GM06990 (cell line): ENCODE measurements around the gene SHE.

ENCODE experiments used
- DNase-seq: peaks from one replicate; pipeline ENCODE4 v3.0.0-alpha.2; 2011; ENCODE audit not compliant: insufficient read length; ENCODE audit errors: extremely low read depth
- H3K27me3 ChIP-seq: replicated peaks from 2 replicates; pipeline ENCODE4 v1.6.0; 2011; ENCODE audit warnings: low read length; ENCODE audit not compliant: control insufficient read depth, insufficient read depth
- H3K36me3 ChIP-seq: 2 replicates; pipeline ENCODE4 v1.5.1; 2011; ENCODE audit warnings: low read length; ENCODE audit not compliant: control insufficient read depth, insufficient read depth
- H3K4me3 ChIP-seq: replicated peaks from 2 replicates; pipeline ENCODE4 v1.5.1; 2011; ENCODE audit warnings: low read depth, mild to moderate bottlenecking, control low read depth, low read length
- TF ChIP-seq, protein P1 (sequence below): IDR thresholded peaks from 2 replicates; pipeline ENCODE4 v1.5.1; 2011; ENCODE audit warnings: low read length, control low read depth, mild to moderate bottlenecking, inconsistent platforms; ENCODE audit not compliant: insufficient read depth, poor library complexity, severe bottlenecking

The SHE gene

DNA sequence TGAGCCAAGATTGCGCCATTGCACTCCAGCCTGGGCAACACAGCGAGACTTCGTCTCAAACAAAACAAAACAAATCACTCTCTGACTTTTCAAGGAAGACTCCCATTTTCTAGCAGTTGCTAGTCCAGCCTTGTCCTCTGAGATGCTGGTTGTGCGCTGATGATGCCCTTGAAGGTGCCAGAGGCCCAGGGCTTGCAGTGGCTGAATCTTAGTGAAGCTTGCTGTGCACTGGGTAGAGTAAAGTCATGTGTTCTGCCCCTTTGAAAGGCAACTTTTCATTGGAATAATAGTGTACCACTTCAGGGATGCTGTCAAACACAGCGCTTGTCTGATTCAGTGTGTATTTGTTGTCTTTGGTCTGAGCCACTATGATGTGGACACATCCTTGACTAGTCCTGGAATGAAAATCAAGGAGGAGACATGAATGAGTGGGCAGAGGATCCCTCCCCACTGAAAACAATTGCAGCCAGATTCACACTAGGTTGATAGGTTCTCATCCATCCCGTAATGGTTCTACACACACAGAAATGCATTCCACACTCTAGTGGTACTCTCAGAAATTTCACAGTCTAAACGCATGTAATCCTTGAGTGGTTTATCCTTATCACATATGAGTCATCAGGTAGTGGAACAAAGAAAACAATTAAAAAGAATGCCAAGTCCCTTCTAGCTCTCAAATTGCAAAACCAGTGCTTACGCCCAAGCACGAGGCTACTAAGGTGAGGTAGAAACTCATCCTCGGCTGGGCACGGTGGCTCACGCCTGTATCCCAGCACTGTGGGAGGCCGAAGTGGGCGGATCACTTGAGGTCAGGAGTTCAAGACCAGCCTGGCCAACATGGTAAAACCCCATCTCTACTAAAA is 18.0 kb downstream of the SHE start:
- Histone ChIP-seq H3K4me3 (no peak overlapping the region), H3K27me3 (no peaks in the 10 kb centered on the region; the same call in 1 of the 2 replicates), H3K36me3 (no peaks in the 10 kb centered on the region)
- no peak for DNase-seq
- TF ChIP-seq, protein P1, sequence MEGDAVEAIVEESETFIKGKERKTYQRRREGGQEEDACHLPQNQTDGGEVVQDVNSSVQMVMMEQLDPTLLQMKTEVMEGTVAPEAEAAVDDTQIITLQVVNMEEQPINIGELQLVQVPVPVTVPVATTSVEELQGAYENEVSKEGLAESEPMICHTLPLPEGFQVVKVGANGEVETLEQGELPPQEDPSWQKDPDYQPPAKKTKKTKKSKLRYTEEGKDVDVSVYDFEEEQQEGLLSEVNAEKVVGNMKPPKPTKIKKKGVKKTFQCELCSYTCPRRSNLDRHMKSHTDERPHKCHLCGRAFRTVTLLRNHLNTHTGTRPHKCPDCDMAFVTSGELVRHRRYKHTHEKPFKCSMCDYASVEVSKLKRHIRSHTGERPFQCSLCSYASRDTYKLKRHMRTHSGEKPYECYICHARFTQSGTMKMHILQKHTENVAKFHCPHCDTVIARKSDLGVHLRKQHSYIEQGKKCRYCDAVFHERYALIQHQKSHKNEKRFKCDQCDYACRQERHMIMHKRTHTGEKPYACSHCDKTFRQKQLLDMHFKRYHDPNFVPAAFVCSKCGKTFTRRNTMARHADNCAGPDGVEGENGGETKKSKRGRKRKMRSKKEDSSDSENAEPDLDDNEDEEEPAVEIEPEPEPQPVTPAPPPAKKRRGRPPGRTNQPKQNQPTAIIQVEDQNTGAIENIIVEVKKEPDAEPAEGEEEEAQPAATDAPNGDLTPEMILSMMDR = no peak

DNA sequence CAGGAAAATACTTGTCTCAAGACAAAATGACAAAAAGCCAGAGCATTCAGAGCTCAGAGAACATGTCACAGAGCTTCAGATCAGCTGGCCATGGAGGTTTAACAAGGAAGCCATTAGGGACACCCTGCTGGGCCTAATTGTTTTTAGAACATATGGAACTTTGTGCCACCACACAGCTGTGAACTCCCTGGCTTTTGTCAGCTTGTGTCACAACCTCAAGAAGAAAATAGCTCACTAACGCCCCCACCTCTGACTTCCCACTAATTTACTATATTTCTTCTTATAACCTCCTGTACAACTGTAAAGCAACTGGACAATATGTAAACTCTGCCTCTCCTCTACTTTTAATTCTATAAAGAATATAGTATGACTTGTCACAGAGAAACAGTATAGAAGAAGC is 21.2 kb downstream of the SHE start:
- DNase-seq = no peak
- Histone ChIP-seq H3K27me3 (no peaks in the 10 kb centered on the region; the same call in 1 of the 2 replicates), H3K36me3 (no peaks in the 10 kb centered on the region), H3K4me3 (no peak overlapping the region)
- TF ChIP-seq, protein P1 = no peak

DNA sequence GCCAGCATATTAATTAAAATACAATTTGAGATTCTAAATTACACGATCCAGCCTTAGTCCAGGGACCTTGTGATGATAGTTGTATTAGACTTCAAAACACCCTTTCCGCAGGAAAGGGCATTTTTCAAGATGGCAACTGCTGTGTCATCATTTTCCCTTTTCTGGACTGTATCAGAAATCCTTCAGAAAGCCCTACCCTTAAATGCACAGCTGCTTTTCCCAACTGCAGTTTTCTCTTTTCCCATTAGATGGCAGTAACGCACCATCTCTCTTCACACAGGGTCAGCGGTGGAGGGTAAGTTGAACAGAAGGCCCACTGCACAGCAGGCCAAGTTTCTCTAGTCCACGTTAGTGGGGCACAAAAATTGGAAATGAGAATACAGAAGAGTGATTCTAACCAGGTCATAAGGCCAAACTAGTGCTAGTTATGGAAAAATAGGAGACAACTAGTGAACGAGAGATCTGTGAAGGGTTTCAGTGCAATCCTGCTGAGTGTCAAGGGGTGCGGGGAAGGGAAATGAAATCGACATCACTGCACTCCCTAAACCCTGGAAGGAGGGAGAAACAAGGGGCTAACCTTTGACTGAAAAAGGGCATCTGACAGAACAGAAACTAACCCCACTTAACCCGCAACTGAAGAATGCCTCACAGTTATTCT is 22.3 kb downstream of the SHE start:
- Histone ChIP-seq H3K27me3 (no peaks in the 10 kb centered on the region; the same call in 1 of the 2 replicates), H3K36me3 (no peaks in the 10 kb centered on the region), H3K4me3 (no peak overlapping the region)
- no peak for DNase-seq
- TF ChIP-seq, protein P1 = peak; percentile 91

DNA sequence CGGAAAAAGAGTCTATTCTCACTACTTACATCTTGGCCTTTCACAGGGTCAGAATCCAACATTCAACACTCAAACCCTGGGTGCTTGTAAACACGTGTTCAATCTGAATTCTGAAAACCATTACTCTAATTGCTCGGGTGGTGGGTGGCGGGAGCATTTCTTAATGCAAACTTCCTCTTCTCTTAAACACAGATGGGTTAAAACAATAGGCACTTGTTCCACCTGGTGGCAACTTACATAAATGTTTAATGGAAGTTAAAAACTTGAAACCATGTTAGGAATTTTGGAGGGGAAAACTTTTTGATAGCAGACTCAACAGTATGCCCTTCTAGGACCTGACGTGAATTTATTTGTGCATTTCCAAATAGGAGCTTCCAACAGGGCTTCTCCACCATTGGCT is 23.6 kb downstream of the SHE start:
- Histone ChIP-seq H3K36me3 (no peaks in the 10 kb centered on the region), H3K27me3 (no peaks in the 10 kb centered on the region), H3K4me3 (no peak overlapping the region)
- TF ChIP-seq, protein P1 = peak; percentile 9
- no peak for DNase-seq

DNA sequence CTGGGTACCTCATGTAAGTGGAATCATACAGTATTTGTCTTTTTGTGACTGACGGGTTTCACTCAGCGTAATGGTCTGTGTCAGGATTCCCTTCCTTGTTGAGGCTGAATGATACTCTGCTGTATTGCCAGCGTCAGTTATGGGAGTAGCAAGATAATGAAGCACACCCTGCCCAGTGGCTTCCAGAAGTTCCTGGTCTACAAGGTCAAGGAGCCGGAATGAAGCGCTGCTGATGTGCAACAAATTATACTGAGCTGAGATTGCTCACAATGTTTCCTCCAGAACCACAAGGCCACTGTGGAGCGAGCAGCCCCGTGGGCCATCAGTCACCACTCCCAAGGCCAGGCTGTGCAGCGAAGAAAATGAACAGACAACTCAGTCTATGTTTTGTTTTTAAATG is 24.2 kb downstream of the SHE start:
- Histone ChIP-seq H3K4me3 (no peak overlapping the region), H3K27me3 (no peaks in the 10 kb centered on the region), H3K36me3 (no peaks in the 10 kb centered on the region)
- TF ChIP-seq, protein P1 = no peak
- DNase-seq = no peak
